ENCODE results near the gene SGCB. TPM values are rescaled to one million over a fixed set of nuclear protein-coding genes. Genes with fewer than 3 reads are reported as not detected.

The SGCB gene
- total and polyA plus RNA-seq, 2 of the 4 experiments (the other 2 are of a cell fraction), result 16.3 to 24.0 TPM

DNA sequence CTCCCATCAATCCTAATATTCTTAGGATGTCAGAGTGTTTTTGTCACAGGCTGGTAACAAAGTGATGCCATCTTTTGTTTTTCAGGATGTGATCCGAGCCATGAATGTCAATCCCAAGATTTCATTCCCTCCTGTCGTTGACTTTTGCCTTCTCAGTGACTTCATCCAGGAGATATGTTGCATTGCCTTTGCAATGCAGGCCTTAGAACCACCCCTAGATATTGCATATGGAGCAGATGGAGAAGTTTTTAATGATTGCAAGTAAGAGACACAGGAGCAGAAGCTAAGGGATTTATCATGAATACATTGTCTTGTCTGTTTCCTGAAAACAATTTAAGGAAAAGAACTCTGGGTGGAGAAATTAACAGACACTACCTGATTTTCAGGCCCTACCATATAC, 41.6 kb upstream of the SGCB start:
- CTCF ChIA-PET, result interaction anchor here (0.6 kb wide), 1 partner anchor 25 kb away, joined by 3 read pairs; no protein-coding TSS in a partner anchor
- Histone ChIP-seq H3K4me2 (ENCODE audit: low read depth, low read length) (no peak overlapping the region), H3K56ac (ENCODE audit: extremely low read depth, insufficient read depth, low read length) (no peak overlapping the region), H3K18ac (ENCODE audit: low read depth, low read length) (no peak overlapping the region), H2AK9ac (replicated peaks; ENCODE audit: low read depth, low read length, poor library complexity) (no peak overlapping the region), H3K9me3 (ENCODE audit: control insufficient read depth, insufficient read depth, low read length) (no peaks in the 10 kb centered on the region), H4K8ac (ENCODE audit: low read depth in 2 of 2, low read length in 2 of 2) (no peak overlapping the region), H3K4me1 (ENCODE audit: control insufficient read depth, insufficient read depth, low read length) (no peaks in the 10 kb centered on the region), H3K36me3 (ENCODE audit: control insufficient read depth, insufficient read depth, low read length) (no peaks in the 10 kb centered on the region), H3K27me3 (ENCODE audit: control insufficient read depth, insufficient read depth, low read length) (peaks cover 7% of the 10 kb centered on the region; the same call in 1 of the 2 replicates), H4K5ac (ENCODE audit: low read depth, low read length) (no peak overlapping the region), H2AFZ (replicated peaks; ENCODE audit: low read length, poor library complexity) (no peak overlapping the region), H3K9me1 (ENCODE audit: insufficient read depth, low read length) (no peaks in the 10 kb centered on the region), H3K4me3 (ENCODE audit: insufficient read depth, low read depth, low read length) (no peak overlapping the region), H2BK120ac (ENCODE audit: low read depth, low read length) (no peak overlapping the region), H2BK15ac (ENCODE audit: low read depth, low read length) (no peak overlapping the region), H4K20me1 (ENCODE audit: insufficient read depth, low read length) (no peaks in the 10 kb centered on the region), H2BK20ac (ENCODE audit: low read depth, low read length) (no peak overlapping the region), H3K9ac (ENCODE audit: low read depth, low read length) (no peak overlapping the region), H3K14ac (replicated peaks; ENCODE audit: low read depth, low read length) (no peak overlapping the region), H4K91ac (ENCODE audit: insufficient read depth, low read depth, low read length) (no peak overlapping the region), H2BK5ac (ENCODE audit: low read depth, low read length, poor library complexity, severe bottlenecking) (no peak overlapping the region), H3K23ac (ENCODE audit: low read depth, low read length) (no peak overlapping the region), H3K27ac (ENCODE audit: insufficient read depth, low read length) (no peak overlapping the region), H2AK5ac (ENCODE audit: low read depth, low read length) (no peak overlapping the region), H3K4ac (ENCODE audit: low read depth, low read length) (no peak overlapping the region), H3K79me1 (ENCODE audit: low read depth in 1 of 2, low read length in 2 of 2) (no peaks in the 10 kb centered on the region)
- WGBS, 2 experiments (ENCODE audit: extremely low coverage in 2 of 2, insufficient read length in 1 of 2), result no CpG with 5 or more reads among the region's 2 CpGs
- in situ Hi-C loops (cut with MboI; ENCODE audit: low sequenced_read_pairs), result loop anchor here (25.0 kb wide), 1 partner anchor 108 kb away; no protein-coding TSS in a partner anchor
- DNase-seq (no peak), ATAC-seq (ENCODE audit: low read depth) (no peak)
- intact Hi-C loops (cut with micrococcal nuclease), result no loop called here
- dilution Hi-C loops (cut with HindIII; ENCODE audit: low sequenced_read_pairs, unreplicated experiment), result no loop called here
- POLR2A ChIA-PET (ENCODE audit: unreplicated experiment), result no interaction called here
- no TSS peak for BruUV-seq (replicated peaks)
- TF ChIP-seq SMC3 (IDR thresholded peaks at IDR 0.05; ENCODE audit: low read depth, low read length), result no peak
- no peak for TF ChIP-seq RAD21 (IDR thresholded peaks at IDR 0.05; ENCODE audit: low read length)
- no peak for TF ChIP-seq MAZ (IDR thresholded peaks at IDR 0.05; ENCODE audit: borderline replicate concordance, low read depth, low read length)
- TF ChIP-seq BHLHE40 (IDR thresholded peaks at IDR 0.05; ENCODE audit: low read depth, low read length), result no peak
- TF ChIP-seq, protein P1, sequence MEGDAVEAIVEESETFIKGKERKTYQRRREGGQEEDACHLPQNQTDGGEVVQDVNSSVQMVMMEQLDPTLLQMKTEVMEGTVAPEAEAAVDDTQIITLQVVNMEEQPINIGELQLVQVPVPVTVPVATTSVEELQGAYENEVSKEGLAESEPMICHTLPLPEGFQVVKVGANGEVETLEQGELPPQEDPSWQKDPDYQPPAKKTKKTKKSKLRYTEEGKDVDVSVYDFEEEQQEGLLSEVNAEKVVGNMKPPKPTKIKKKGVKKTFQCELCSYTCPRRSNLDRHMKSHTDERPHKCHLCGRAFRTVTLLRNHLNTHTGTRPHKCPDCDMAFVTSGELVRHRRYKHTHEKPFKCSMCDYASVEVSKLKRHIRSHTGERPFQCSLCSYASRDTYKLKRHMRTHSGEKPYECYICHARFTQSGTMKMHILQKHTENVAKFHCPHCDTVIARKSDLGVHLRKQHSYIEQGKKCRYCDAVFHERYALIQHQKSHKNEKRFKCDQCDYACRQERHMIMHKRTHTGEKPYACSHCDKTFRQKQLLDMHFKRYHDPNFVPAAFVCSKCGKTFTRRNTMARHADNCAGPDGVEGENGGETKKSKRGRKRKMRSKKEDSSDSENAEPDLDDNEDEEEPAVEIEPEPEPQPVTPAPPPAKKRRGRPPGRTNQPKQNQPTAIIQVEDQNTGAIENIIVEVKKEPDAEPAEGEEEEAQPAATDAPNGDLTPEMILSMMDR (conservative IDR thresholded peaks at IDR 0.05; ENCODE audit: low read depth, low read length), result no peak
- no peak for TF ChIP-seq MAFK (IDR thresholded peaks at IDR 0.05; ENCODE audit: low read depth, low read length)
- no peak for TF ChIP-seq RFX5 (IDR thresholded peaks at IDR 0.05; ENCODE audit: low read depth, low read length)
- TF ChIP-seq CHD1 (IDR thresholded peaks at IDR 0.05; ENCODE audit: low read depth, low read length), result no peak
- no peak for TF ChIP-seq CEBPB (IDR thresholded peaks at IDR 0.05; ENCODE audit: low read depth, low read length)
- TF ChIP-seq, protein P2, sequence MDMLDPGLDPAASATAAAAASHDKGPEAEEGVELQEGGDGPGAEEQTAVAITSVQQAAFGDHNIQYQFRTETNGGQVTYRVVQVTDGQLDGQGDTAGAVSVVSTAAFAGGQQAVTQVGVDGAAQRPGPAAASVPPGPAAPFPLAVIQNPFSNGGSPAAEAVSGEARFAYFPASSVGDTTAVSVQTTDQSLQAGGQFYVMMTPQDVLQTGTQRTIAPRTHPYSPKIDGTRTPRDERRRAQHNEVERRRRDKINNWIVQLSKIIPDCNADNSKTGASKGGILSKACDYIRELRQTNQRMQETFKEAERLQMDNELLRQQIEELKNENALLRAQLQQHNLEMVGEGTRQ (IDR thresholded peaks at IDR 0.05; ENCODE audit: low read depth, low read length), result no peak
- no peak for TF ChIP-seq NFE2L2 (IDR thresholded peaks at IDR 0.05; ENCODE audit: low read depth, low read length)
- TF ChIP-seq MXI1 (IDR thresholded peaks at IDR 0.05; ENCODE audit: borderline replicate concordance, low read depth, low read length), result no peak
- no peak for TF ChIP-seq POLR2A (IDR thresholded peaks at IDR 0.05; ENCODE audit: low read depth, low read length)
- no peak for TF ChIP-seq FOS (IDR thresholded peaks at IDR 0.05; ENCODE audit: low read depth, low read length)
- TF ChIP-seq, protein P3, sequence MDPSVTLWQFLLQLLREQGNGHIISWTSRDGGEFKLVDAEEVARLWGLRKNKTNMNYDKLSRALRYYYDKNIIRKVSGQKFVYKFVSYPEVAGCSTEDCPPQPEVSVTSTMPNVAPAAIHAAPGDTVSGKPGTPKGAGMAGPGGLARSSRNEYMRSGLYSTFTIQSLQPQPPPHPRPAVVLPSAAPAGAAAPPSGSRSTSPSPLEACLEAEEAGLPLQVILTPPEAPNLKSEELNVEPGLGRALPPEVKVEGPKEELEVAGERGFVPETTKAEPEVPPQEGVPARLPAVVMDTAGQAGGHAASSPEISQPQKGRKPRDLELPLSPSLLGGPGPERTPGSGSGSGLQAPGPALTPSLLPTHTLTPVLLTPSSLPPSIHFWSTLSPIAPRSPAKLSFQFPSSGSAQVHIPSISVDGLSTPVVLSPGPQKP (IDR thresholded peaks at IDR 0.05; ENCODE audit: borderline replicate concordance, low read depth, low read length), result no peak

All from IMR-90 (cell line).